Hematopoietic multipotent progenitor cell treated with erythropoietin and hydrocortisone succinate and interleukin-3 and kit ligand, for 8 days (in vitro differentiated cells): ENCODE data around the gene ARHGDIB.

Source experiments
- DNase-seq: peaks from one replicate; pipeline ENCODE4 v3.0.0-alpha.2; 2015

Gene ARHGDIB

GRCh38 chr12:14982562-14982961, 21.2 kb upstream of the ARHGDIB start:
- peak; percentile 25 for DNase-seq

DNA sequence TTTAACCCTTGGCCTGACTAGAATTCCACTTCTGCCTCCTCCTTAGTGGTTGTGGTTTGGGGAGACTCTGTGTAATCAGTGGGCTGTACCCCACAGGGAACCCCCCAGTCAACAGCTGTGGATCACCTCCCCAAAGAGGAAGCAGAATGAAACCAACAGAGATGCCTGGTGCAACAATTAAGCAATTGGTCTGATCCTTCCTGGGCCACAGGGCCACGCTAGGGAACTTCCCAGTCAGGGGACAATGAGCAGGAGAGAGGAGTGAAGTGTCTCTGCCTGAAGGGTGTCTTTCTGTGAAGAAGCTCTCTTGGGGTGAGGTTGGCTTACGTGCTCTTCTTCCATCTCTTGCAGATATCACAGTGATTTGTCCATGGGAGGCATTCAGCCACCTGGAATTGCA, 19.6 kb upstream of the ARHGDIB start:
- no peak for DNase-seq

- no peak for DNase-seq
Measured at GRCh38 chr12:14979468-14979867, 18.1 kb upstream of the ARHGDIB start.

- DNase-seq: no peak
Measured at GRCh38 chr12:14976658-14977057, 15.3 kb upstream of the ARHGDIB start.

DNA sequence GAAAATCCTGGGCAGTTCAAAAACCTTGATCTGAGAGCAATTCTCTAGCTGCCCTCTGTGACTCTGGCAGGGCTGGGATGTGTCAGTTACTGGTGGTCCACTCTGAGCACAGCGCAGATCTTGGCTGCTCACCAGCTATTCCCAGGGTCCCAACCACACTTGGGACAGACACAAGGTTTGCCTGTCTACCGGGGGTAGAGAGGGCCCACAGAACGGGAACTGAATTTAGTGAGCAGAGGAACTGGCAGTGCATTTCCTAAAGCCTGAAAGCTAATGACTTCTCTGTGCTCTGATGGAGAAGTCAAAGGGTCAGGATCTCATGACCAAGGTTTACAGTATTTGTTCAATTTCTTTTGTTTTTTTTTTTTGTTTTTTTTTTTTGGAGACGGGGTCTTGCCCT, 14.1 kb upstream of the ARHGDIB start:
- no peak for DNase-seq

DNA sequence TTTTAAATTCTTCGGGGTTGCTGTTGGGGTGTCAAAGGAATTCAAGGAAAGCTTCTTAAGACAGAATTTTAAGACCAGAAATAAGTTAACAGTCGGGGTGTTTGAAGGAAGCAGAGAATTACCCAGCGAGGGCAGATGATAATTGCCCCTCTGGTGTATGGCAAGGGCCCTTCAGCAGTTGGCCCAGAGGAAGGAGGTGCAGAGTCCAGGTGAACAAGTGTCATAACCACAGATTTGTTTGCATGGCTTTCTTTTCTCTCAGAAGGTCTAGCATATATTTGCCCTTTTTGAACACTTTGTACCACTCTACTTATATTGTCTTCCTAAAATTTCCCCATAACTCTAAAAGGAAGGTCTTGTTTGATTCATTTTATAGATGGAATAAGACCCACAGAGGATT, 13.2 kb upstream of the ARHGDIB start:
- DNase-seq: no peak

DNA sequence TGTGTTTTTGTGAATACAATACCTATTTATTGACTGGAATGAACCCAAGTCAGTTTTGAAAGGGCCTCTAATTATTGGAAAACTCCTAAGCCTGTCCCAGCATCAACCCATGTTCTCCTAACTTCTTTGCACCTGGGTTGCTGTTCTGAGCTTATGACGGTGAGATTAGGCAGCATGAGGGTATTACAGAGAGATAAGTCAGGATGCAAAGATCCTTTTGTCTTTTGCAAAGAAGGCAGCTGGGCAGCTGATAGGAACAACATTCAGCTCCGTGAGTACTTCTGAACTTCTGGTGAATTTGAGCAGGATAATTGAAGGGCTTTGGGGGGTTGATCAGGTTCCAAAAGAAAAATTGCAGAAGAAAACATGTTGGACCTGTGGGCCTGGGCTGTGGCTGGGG, 11.4 kb upstream of the ARHGDIB start, which contains the start of gene PDE6H:
Gene PDE6H (plus strand): TSS at position 227 of the 400 bp plus-strand sequence. CDS start 4,971 bp downstream, outside the sequence.
- DNase-seq: no peak

- peak; percentile 37 for DNase-seq
Measured at GRCh38 chr12:14970473-14970872, 9.1 kb upstream of the ARHGDIB start.

DNA sequence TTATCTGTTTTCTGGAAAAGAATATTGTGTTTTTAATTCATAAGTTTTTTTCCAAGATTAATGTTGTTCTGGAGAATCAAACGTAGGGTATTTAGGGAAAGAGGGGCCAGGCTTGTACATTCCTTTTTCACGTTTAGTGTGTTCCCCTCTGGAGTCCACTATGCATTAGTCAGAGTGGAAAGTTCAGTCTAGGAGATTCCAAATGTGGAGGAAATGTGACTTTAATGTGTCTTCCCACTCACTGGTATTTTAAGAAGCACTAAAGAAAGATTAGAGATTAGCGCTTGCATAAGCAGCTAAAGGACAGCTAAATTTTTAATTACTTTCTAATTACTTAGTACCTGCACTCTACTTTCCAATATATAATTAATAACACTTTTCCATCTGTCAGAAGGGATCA, 7.1 kb upstream of the ARHGDIB start:
- DNase-seq: no peak

DNA sequence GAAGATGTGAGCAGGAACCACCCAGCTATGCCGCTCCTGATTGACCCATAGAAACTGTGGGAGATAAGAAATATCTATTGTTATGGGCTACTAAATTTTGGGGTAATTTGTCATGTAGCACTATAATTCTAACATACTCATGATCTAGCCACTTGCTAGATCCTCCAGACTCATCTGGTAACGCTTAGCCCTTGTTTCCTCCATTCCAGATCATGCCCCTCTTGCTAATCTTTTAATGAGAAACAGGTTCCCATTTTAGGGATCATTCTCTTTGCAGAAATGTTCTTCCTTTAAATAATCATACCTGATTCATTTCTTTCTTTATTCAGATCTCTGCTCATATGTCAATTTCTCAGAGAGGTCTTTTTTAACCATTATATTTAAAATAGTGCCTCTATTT, 3.8 kb upstream of the ARHGDIB start:
- no peak for DNase-seq

DNA sequence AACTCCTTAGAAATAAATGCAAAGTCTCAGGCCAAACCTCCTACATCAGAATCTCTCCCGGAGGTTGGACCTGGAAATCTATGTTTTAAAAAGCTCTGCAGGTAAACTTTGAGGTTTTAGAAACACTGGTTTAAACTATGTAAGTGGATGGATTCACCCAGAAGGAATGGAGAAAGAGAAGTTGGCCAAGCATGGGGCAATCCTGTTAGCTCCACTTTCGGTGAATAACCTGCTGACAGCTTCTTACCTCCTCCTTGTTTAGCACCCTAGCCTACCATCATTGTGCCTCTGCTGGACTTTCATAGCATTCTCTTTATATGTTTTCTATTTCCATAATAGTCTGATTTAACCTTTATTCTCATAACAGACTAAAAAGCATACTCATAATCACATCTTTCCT, 3.0 kb upstream of the ARHGDIB start:
- no peak for DNase-seq

DNA sequence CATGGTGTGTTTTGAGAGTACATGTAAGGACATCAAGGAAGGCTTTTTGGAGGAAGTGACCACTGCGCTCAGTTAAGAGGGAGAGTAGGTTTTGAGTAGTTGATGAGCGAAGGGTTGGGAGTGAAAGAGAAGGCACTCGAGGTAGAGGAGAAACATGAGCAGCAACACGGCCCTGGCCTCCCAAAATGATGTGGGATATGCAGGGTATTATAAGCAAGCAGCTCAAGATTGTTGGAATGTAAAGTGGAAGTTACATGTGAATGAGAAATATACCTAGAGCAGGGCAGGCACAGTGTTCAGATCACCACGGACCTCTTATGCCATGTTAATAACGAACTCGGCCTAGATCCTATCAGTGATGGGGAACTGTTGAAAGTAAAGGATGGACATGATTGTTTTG, 2.1 kb upstream of the ARHGDIB start:
- no peak for DNase-seq

DNA sequence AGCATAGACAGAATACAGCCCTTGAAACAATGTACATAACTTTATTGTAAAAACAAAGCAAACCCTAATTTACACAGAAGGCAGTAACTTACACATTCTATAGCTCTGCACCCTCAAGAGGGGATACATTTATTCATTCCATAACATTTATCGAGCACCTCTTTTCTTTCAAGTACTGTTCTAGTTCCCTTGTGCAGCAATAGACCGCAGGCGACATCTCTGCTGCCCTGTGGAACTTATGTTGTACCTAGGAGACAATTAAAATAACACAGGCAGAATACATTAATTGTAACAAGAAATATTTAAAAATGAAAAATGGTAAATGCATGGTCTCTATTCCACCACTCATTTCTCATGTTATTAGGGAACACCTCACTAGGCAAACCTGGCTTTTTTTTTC, 1.4 kb upstream of the ARHGDIB start:
- DNase-seq: peak; percentile 14

- DNase-seq: peak; percentile 67
Measured at GRCh38 chr12:14962153-14962539, 745 bp upstream of the ARHGDIB start.

GRCh38 chr12:14960548-14961465, 594 bp downstream of the ARHGDIB start:
- peak; percentile 59 for DNase-seq

DNA sequence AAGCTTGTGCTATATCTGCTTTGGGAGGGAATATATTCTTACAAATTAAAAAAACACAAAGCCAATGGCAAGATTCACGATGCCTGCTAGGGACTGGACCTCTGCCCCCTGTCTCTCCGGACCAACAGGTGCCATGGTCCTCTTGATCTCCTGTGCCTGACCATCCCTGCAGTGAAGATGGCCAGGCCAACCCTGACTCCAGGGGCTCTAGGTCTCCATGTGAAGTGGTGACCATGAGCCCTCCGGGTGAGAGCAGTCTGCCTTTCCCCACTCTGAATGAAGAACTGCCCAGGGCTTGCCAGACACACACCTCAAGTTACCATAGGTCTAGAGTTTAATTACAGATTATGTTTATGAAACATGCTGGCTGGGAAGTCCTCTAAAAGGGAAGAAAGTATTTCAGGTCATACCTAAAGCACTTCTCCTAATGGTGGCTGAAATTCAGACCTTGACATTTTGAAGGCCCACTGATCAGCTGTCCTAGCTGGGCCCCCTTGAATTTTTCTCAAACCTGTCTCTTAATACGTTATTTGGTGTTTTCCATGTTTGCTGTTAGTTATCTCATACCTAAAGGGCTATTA, 1.4 kb downstream of the ARHGDIB start:
- DNase-seq: peak; percentile 30

- peak; percentile 58 for DNase-seq
Measured at GRCh38 chr12:14959463-14959862, 1.9 kb downstream of the ARHGDIB start.

DNA sequence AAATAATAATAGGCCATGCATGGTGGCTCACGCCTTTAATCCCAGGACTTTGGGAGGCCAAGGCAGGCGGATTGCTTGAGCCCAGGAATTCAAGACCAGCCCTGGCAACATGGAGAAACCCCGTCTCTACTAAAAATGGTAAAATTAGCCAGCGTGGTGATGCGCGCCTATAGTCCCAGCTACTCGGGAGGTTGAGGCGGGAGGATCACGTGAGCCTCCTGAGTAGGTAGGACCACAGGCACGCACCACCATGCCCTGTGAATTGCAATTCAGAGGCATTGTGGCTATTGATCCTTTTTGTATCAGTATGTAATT, 2.3 kb downstream of the ARHGDIB start:
- peak; percentile 44 for DNase-seq

- DNase-seq: peak; percentile 63
Measured at GRCh38 chr12:14958361-14959125, 2.9 kb downstream of the ARHGDIB start.

GRCh38 chr12:14957551-14958168, 3.7 kb downstream of the ARHGDIB start:
- peak; percentile 36 for DNase-seq

- DNase-seq: no peak
Measured at GRCh38 chr12:14956905-14957304, 4.5 kb downstream of the ARHGDIB start.

DNA sequence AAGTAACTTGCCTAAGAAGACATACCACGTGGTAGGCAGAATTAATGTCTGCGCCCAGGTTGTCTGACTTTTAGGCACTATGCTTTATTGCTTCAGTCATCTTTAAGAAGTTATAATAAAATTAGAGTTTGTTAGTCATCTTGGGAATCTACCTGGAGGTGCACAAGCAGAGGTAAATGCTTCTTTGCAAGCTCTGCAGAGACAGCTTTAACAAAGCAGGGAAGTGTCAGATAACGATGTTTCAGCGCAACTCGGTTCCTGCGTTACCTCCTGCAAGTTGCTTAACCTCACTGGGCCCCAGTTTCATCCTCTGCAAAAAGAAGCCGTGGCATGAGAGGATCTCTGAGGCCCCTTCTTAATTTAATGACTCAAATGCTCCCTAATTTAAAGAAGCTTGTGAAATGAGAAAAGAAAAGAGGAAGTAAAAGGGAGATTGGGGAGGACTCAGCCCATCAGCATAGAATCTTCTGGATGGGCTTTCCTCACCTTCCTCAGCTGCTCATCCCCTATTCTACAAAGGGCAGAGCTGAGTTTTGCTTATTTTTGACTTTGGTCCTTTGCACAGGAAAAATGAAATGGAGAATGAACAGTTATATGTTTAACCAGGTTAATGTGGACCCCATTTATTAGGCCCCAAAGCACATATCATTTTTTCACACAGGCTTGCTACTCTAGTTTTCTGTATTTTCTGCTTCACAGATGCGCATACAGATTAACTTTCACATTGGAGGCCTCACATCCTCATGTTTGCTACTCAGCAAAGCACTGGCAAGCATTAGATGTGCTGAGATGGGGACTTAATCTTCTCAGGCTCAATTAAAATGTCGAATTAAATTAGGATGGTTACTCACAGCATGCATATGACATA, 5.1 kb downstream of the ARHGDIB start:
- DNase-seq: peak; percentile 50
